ENCODE results near the gene PTGR1. TPM values are rescaled to one million over a fixed set of nuclear protein-coding genes. Genes with fewer than 3 reads are reported as not detected.

Gene PTGR1
- total and polyA plus RNA-seq, 7 donors = 8.0 to 32.2 (median 18.8) TPM

DNA sequence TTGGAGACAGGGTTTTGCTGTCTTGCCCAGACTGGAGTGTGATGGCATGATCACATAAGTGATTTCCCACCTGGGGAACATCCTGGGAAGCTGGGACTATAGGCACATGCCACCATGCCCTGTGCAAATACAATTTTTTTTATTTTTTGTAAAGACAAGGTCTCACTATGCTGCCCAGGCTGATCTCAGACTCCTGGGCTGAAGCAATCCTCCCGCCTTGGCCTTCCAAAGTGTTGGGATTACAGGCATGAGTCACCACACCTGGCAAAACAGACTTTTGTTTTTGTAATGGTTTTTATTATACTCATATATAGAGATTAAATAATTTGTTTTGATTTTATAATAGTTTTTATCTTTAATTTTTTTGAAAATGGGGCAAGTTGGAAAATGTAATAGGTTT is 46.4 kb upstream of the PTGR1 start:
- no peaks in the 10 kb centered on the region for H3K27me3 ChIP-seq (ENCODE audit: insufficient read depth in 3 of 3, low read length in 2 of 3)
- H3K27ac ChIP-seq = no peak overlapping the region
- no peaks in the 10 kb centered on the region for H3K9me3 ChIP-seq
- H3K4me1 ChIP-seq = no peaks in the 10 kb centered on the region
- H3K36me3 ChIP-seq (ENCODE audit: insufficient read depth in 1 of 2, low read depth in 1 of 2) = peaks cover 9 to 48% of the 10 kb centered on the region in 2 donors
- 87 to 100% (median 95%) methylated on average over 1 of the region's 1 CpG for WGBS, 3 donors
- intact Hi-C loops (cut with DNase I) = no loop called here
- H3K4me3 ChIP-seq = no peak overlapping the region
- DNase-seq (no peak), ATAC-seq (no peak)
- TF ChIP-seq, protein P1, sequence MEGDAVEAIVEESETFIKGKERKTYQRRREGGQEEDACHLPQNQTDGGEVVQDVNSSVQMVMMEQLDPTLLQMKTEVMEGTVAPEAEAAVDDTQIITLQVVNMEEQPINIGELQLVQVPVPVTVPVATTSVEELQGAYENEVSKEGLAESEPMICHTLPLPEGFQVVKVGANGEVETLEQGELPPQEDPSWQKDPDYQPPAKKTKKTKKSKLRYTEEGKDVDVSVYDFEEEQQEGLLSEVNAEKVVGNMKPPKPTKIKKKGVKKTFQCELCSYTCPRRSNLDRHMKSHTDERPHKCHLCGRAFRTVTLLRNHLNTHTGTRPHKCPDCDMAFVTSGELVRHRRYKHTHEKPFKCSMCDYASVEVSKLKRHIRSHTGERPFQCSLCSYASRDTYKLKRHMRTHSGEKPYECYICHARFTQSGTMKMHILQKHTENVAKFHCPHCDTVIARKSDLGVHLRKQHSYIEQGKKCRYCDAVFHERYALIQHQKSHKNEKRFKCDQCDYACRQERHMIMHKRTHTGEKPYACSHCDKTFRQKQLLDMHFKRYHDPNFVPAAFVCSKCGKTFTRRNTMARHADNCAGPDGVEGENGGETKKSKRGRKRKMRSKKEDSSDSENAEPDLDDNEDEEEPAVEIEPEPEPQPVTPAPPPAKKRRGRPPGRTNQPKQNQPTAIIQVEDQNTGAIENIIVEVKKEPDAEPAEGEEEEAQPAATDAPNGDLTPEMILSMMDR (IDR thresholded peaks at IDR 0.05) = no peak

DNA sequence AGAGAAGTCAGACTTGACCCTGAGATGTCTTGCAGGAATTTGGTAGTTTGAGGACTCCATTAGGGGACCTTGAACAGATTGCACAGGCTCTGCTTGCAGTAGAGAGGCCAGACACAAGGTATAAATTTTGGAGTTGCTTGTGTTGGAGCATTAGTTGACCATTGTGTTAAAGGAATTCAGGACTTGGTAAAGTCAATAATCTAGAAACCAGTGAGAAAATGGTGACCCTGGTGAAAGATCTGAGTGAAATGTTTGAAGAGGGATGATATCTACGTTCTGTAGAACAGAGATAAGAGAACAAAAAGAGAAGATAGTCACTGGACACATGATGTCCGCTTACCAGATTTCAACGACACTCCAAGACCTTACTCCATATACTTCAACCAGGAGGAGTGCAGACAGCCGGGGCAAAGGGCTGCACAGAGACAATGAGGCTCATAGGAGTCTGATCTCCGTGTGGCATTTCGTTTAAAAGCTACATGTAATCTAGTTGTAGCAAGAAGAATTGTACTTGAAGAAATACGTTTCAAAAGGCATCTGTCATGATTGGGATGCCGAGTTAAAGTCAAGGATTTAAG is 44.8 kb upstream of the PTGR1 start:
- no peak overlapping the region for H3K27ac ChIP-seq
- ATAC-seq (no peak), DNase-seq (no peak)
- H3K4me1 ChIP-seq = no peaks in the 10 kb centered on the region
- H3K4me3 ChIP-seq = no peak overlapping the region
- H3K27me3 ChIP-seq (ENCODE audit: insufficient read depth in 3 of 3, low read length in 2 of 3) = no peaks in the 10 kb centered on the region
- peaks cover 5 to 36% of the 10 kb centered on the region in 2 donors for H3K36me3 ChIP-seq (ENCODE audit: insufficient read depth in 1 of 2, low read depth in 1 of 2)
- intact Hi-C loops (cut with DNase I) = no loop called here
- WGBS, 3 donors = 87 to 92% (median 90%) methylated on average over 8 of the region's 8 CpGs
- H3K9me3 ChIP-seq = no peaks in the 10 kb centered on the region
- TF ChIP-seq, protein P1 (IDR thresholded peaks at IDR 0.05) = no peak

DNA sequence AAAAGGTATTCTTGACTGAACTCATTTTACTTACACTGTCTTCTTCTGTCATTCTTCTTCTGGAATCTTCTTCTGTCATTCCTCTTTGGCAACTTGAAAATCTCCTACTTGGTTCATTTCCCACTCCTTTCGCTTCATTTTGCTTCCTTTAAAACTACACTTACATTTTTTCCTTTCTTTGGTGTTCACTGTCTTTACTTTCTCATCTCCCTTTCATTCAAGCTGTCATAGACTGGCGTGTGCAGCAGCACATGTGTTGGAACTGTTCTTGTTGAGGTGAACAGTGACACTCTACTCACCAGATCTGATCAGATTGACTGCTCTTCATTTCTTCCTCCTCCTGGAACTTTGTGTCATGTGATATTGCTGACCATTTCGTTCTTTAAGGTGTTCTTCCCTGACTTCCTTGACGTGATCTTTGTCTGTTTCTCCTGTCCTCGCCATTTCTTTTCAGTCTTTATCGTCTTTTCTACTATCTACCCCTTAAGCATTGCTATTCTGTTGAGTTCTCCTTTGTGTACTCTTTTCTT is 38.0 kb upstream of the PTGR1 start:
- no peak for DNase-seq
- Histone ChIP-seq H3K27me3 (ENCODE audit: insufficient read depth in 3 of 3, low read length in 2 of 3) (no peaks in the 10 kb centered on the region), H3K9me3 (no peaks in the 10 kb centered on the region), H3K4me3 (no peak overlapping the region), H3K36me3 (ENCODE audit: insufficient read depth in 1 of 2, low read depth in 1 of 2) (peaks cover 0 to 2% of the 10 kb centered on the region in 2 donors), H3K27ac (no peak overlapping the region), H3K4me1 (peaks cover 27% of the 10 kb centered on the region)
- WGBS, 3 donors = 82 to 93% (median 85%) methylated on average over 6 of the region's 6 CpGs
- intact Hi-C loops (cut with DNase I) = no loop called here
- ATAC-seq = no peak
- TF ChIP-seq, protein P1 (IDR thresholded peaks at IDR 0.05) = no peak

DNA sequence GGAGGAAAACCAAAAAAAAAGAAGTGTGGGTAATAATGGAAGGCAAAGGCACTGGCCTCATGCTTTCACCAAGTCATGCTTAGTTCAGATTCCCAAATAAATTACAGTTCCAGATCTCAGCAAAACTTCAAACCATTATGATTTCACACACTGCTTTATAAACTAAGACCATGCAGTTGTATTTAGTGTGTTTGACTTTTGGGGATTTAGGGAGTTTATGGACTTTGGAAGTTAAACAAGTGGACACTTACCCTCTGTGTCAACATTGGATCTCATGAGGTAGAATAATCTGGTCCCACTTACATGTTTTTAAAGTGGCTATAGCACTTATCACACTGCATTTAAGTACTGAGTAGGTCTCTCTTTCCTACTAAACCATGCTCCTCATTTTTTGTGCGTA is 35.4 kb upstream of the PTGR1 start:
- Histone ChIP-seq H3K9me3 (no peaks in the 10 kb centered on the region), H3K27ac (no peak overlapping the region), H3K36me3 (ENCODE audit: insufficient read depth in 1 of 2, low read depth in 1 of 2) (peaks cover 0 to 2% of the 10 kb centered on the region in 2 donors), H3K4me1 (peaks cover 30% of the 10 kb centered on the region), H3K4me3 (no peak overlapping the region), H3K27me3 (ENCODE audit: insufficient read depth in 3 of 3, low read length in 2 of 3) (no peaks in the 10 kb centered on the region)
- 93 to 94% (median 94%) methylated on average over 1 of the region's 1 CpG for WGBS, 3 donors
- ATAC-seq = no peak
- TF ChIP-seq, protein P1 (IDR thresholded peaks at IDR 0.05) = no peak
- intact Hi-C loops (cut with DNase I) = loop anchor here in 1 of 2 donors (5.0 kb wide), 2 partner anchors 38 to 153 kb away; partner anchors contain the start of genes ECPAS and PTGR1
- DNase-seq = no peak

DNA sequence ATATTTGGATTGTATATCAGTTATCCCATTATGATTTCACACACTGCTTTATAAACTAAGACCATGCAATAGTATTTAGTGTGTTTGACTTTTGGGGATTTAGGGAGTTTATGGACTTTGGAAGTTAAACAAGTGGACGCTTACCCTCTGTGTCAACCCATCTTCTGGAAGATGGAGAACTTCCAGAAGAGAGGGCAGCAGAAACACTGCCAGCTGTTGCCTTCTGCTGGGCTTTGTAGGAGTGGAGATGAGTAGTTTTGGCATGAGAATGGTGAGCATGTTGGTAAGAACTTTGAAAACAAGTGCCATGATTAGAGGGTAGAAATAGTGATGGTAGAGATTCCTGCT is 33.9 kb upstream of the PTGR1 start:
- no peak overlapping the region for H3K27ac ChIP-seq
- no peak overlapping the region for H3K4me3 ChIP-seq
- TF ChIP-seq, protein P1 (IDR thresholded peaks at IDR 0.05) = no peak
- H3K36me3 ChIP-seq (ENCODE audit: insufficient read depth in 1 of 2, low read depth in 1 of 2) = peaks cover 0 to 2% of the 10 kb centered on the region in 2 donors
- H3K4me1 ChIP-seq = peaks cover 30% of the 10 kb centered on the region
- no peaks in the 10 kb centered on the region for H3K27me3 ChIP-seq (ENCODE audit: insufficient read depth in 3 of 3, low read length in 2 of 3)
- ATAC-seq (no peak), DNase-seq (no peak)
- intact Hi-C loops (cut with DNase I) = loop anchor here in 1 of 2 donors (5.0 kb wide), 2 partner anchors 36 to 151 kb away; partner anchors contain the start of genes ECPAS and PTGR1
- no peaks in the 10 kb centered on the region for H3K9me3 ChIP-seq
- WGBS, 3 donors = 36 to 68% (median 50%) methylated on average over 1 of the region's 1 CpG

Data from psoas muscle (tissue), 8 donors.